Measurements from ENCODE around the gene TCF4.

The TCF4 gene

DNA sequence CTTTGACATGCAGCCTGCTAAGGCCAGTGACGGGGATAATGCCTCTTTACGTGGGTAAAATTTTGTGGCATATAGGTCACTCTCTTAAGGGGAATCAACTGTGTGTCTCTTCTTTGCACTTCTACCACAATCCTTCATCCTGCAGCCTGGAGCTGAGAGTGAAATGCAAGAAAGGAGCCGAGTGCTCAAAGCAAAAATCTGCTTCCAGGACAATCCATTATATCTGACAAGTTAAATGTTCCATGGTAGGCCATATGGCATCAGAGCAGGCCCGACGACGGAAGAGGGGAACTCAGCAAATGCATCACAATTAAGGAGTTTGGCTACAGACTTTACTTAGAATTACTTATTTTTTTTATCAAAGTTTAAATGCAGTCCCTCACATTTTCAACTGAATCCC lies 171.2 kb downstream of the TCF4 start:
- H3F3A ChIP-seq (ENCODE audit: control insufficient read depth, insufficient read depth) = peaks cover 28% of the 10 kb centered on the region
- no peaks in the 10 kb centered on the region for H4K20me1 ChIP-seq (ENCODE audit: control insufficient read depth, insufficient read depth, low read depth, low read length)
- H3K79me2 ChIP-seq (ENCODE audit: control insufficient read depth, low read length) = peaks cover 99% of the 10 kb centered on the region
- no peaks in the 10 kb centered on the region; the same call in 1 of the 2 replicates for H3K27me3 ChIP-seq (ENCODE audit: control insufficient read depth, low read length)
- no peaks in the 10 kb centered on the region for H3K9me2 ChIP-seq (replicated peaks; ENCODE audit: control insufficient read depth, low read length)
- H3K4me1 ChIP-seq (ENCODE audit: control insufficient read depth, low read length) = peaks cover 83% of the 10 kb centered on the region
- peak overlapping the region; percentile 97 for H3K4me2 ChIP-seq (ENCODE audit: low read length)
- peaks cover 58% of the 10 kb centered on the region for H3K36me3 ChIP-seq (ENCODE audit: control insufficient read depth, low read length)
- H3K27ac ChIP-seq (ENCODE audit: low read depth, low read length) = peak overlapping the region; percentile 100
- no peak for TF ChIP-seq EZH2phosphoT487 (IDR thresholded peaks at IDR 0.05; ENCODE audit: borderline replicate concordance, low read length)
- no peak for TF ChIP-seq CTCF (IDR thresholded peaks at IDR 0.05; ENCODE audit: low read depth, low read length, poor library complexity, severe bottlenecking)
- H3K9me3 ChIP-seq (ENCODE audit: control insufficient read depth, insufficient read depth, low read length) = no peaks in the 10 kb centered on the region
- H3K4me3 ChIP-seq (ENCODE audit: low read length) = peak overlapping the region; percentile 90

DNA sequence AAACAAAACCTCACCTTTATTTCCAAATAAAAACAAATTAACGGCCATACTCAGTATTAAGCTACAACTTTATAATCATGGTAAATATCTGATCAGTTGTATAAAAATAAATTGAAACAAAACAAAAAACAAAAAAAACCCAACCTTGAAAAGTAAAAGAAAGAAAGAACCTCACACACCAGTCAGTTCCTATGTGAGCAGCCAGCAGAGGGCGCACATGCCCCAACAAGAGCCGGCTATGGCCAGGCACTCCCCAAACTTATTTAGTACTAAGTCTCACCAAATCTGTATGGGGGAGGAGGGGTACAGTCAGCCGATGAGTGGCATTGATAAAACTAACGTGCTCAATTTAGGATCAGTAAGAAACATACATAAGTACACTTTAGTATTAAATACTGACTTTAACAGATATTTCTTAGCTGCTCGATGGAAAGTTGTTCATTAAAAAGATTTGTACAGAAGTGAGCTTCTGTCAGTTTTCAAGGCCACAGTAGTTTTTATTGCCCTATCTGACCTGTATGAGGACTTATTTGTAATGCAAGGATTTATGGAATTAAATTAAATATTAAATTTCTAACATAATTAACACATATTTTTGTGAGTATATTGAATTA lies 172.6 kb downstream of the TCF4 start:
- peak; percentile 89 for TF ChIP-seq CTCF (IDR thresholded peaks at IDR 0.05; ENCODE audit: low read depth, low read length, poor library complexity, severe bottlenecking)
- TF ChIP-seq EZH2phosphoT487 (IDR thresholded peaks at IDR 0.05; ENCODE audit: borderline replicate concordance, low read length) = no peak
- peaks cover 71% of the 10 kb centered on the region for H3K4me1 ChIP-seq (ENCODE audit: control insufficient read depth, low read length)
- peak overlapping the region; percentile 97 for H3K4me2 ChIP-seq (ENCODE audit: low read length)

GRCh38 chr18:55414475-55414874 lies 173.5 kb downstream of the TCF4 start:
- Histone ChIP-seq H3F3A (ENCODE audit: control insufficient read depth, insufficient read depth) (peaks cover 9% of the 10 kb centered on the region), H3K79me2 (ENCODE audit: control insufficient read depth, low read length) (peaks cover 100% of the 10 kb centered on the region), H3K4me1 (ENCODE audit: control insufficient read depth, low read length) (peaks cover 62% of the 10 kb centered on the region), H3K27me3 (ENCODE audit: control insufficient read depth, low read length) (no peaks in the 10 kb centered on the region), H3K27ac (ENCODE audit: low read depth, low read length) (no peak overlapping the region), H3K4me2 (ENCODE audit: low read length) (peak overlapping the region; percentile 97), H3K36me3 (ENCODE audit: control insufficient read depth, low read length) (peaks cover 51% of the 10 kb centered on the region), H3K9me3 (ENCODE audit: control insufficient read depth, insufficient read depth, low read length) (no peaks in the 10 kb centered on the region), H4K20me1 (ENCODE audit: control insufficient read depth, insufficient read depth, low read depth, low read length) (no peaks in the 10 kb centered on the region), H3K9me2 (replicated peaks; ENCODE audit: control insufficient read depth, low read length) (no peaks in the 10 kb centered on the region), H3K4me3 (ENCODE audit: low read length) (peak overlapping the region; percentile 30)
- TF ChIP-seq CTCF (IDR thresholded peaks at IDR 0.05; ENCODE audit: low read depth, low read length, poor library complexity, severe bottlenecking) = no peak
- TF ChIP-seq EZH2phosphoT487 (IDR thresholded peaks at IDR 0.05; ENCODE audit: borderline replicate concordance, low read length) = no peak

More for the DNA sequence above, 172.6 kb downstream of the TCF4 start:
- peak overlapping the region; percentile 90 for H3K4me3 ChIP-seq (ENCODE audit: low read length)
- H3K27ac ChIP-seq (ENCODE audit: low read depth, low read length) = peak overlapping the region; percentile 100
- peaks cover 100% of the 10 kb centered on the region for H3K79me2 ChIP-seq (ENCODE audit: control insufficient read depth, low read length)
- H3K27me3 ChIP-seq (ENCODE audit: control insufficient read depth, low read length) = no peaks in the 10 kb centered on the region; the same call in 1 of the 2 replicates
- peaks cover 15% of the 10 kb centered on the region for H3F3A ChIP-seq (ENCODE audit: control insufficient read depth, insufficient read depth)
- no peaks in the 10 kb centered on the region for H3K9me2 ChIP-seq (replicated peaks; ENCODE audit: control insufficient read depth, low read length)
- peaks cover 56% of the 10 kb centered on the region for H3K36me3 ChIP-seq (ENCODE audit: control insufficient read depth, low read length)
- no peaks in the 10 kb centered on the region for H3K9me3 ChIP-seq (ENCODE audit: control insufficient read depth, insufficient read depth, low read length)
- no peaks in the 10 kb centered on the region for H4K20me1 ChIP-seq (ENCODE audit: control insufficient read depth, insufficient read depth, low read depth, low read length)

Data from DOHH2 (cell line).